GM06990 (cell line): ENCODE measurements around the gene ERC1.
"Not testable (repeated sequence)": the region's sequence is repeated elsewhere in the genome, so short reads cannot be mapped to it uniquely, and the experiment has no call there.

Experiments
- DNase-seq: peaks from one replicate; pipeline ENCODE4 v3.0.0-alpha.2; 2011; ENCODE audit not compliant: insufficient read length; ENCODE audit errors: extremely low read depth
- H3K27me3 ChIP-seq: replicated peaks from 2 replicates; pipeline ENCODE4 v1.6.0; 2011; ENCODE audit warnings: low read length; ENCODE audit not compliant: control insufficient read depth, insufficient read depth
- H3K36me3 ChIP-seq: 2 replicates; pipeline ENCODE4 v1.5.1; 2011; ENCODE audit warnings: low read length; ENCODE audit not compliant: control insufficient read depth, insufficient read depth
- H3K4me3 ChIP-seq: replicated peaks from 2 replicates; pipeline ENCODE4 v1.5.1; 2011; ENCODE audit warnings: low read depth, mild to moderate bottlenecking, control low read depth, low read length
- CTCF ChIP-seq: IDR thresholded peaks from 2 replicates; pipeline ENCODE4 v1.5.1; 2011; ENCODE audit warnings: low read length, control low read depth, mild to moderate bottlenecking, inconsistent platforms; ENCODE audit not compliant: insufficient read depth, poor library complexity, severe bottlenecking

The ERC1 gene

GRCh38 chr12:1186298-1186697, 195.3 kb downstream of the ERC1 start:
- no peak overlapping the region for H3K4me3 ChIP-seq
- TF ChIP-seq CTCF: no peak
- no peaks in the 10 kb centered on the region for H3K36me3 ChIP-seq
- no peaks in the 10 kb centered on the region for H3K27me3 ChIP-seq
- DNase-seq: no peak

- Histone ChIP-seq H3K27me3 (no peaks in the 10 kb centered on the region), H3K36me3 (no peaks in the 10 kb centered on the region), H3K4me3 (no peak overlapping the region)
- no peak for TF ChIP-seq CTCF
- DNase-seq: no peak
These were observed 197.0 kb downstream of the ERC1 start for GRCh38 chr12:1188016-1188415.

- no peak for DNase-seq
- Histone ChIP-seq H3K4me3 (no peak overlapping the region), H3K36me3 (no peaks in the 10 kb centered on the region), H3K27me3 (no peaks in the 10 kb centered on the region)
- TF ChIP-seq CTCF: no peak
These were observed 198.1 kb downstream of the ERC1 start for GRCh38 chr12:1189163-1189562.

- no peak for DNase-seq
These were observed 204.5 kb downstream of the ERC1 start for GRCh38 chr12:1195513-1195912.

GRCh38 chr12:1197264-1198018, 206.4 kb downstream of the ERC1 start:
- Histone ChIP-seq H3K36me3 (no peaks in the 10 kb centered on the region), H3K27me3 (no peaks in the 10 kb centered on the region), H3K4me3 (no peak overlapping the region)
- no peak for TF ChIP-seq CTCF
- DNase-seq: no peak

More at GRCh38 chr12:1195513-1195912, 204.5 kb downstream of the ERC1 start:
- Histone ChIP-seq H3K36me3 (no peaks in the 10 kb centered on the region), H3K4me3 (no peak overlapping the region), H3K27me3 (no peaks in the 10 kb centered on the region)
- no peak for TF ChIP-seq CTCF

- H3K4me3 ChIP-seq, H3K27me3 ChIP-seq, DNase-seq, H3K36me3 ChIP-seq: not testable (repeated sequence)
These were observed 207.8 kb downstream of the ERC1 start for GRCh38 chr12:1198854-1199253.
